Astrocyte of the spinal cord (primary cell): ENCODE data around the gene TMA7B.

Source experiments
- DNase-seq: peaks from one replicate; pipeline ENCODE4 v3.0.0; 2011; ENCODE audit warnings: low read depth, low spot score
- H3K4me3 ChIP-seq: 2 replicates; pipeline ENCODE4 v1.5.1; 2011; ENCODE audit warnings: low read depth, mild to moderate bottlenecking, low read length, moderate library complexity
- CTCF ChIP-seq: IDR thresholded peaks from 2 replicates; pipeline ENCODE4 v1.5.1; 2012; ENCODE audit warnings: low read depth, mild to moderate bottlenecking, low read length, inconsistent platforms
- in situ Hi-C: cut with HindIII; loops from 2 replicates; pipeline ENCODE4 v1.10.0; 2017; ENCODE audit warnings: low sequenced_read_pairs

The TMA7B gene

GRCh38 chr22:39966470-39966869, 6.3 kb downstream of the TMA7B start:
- in situ Hi-C loops: no loop called here
- DNase-seq: no peak
- H3K4me3 ChIP-seq: no peak overlapping the region
- no peak for TF ChIP-seq CTCF

GRCh38 chr22:39967103-39967829, 7.1 kb downstream of the TMA7B start:
- no peak overlapping the region for H3K4me3 ChIP-seq
- DNase-seq: peak; percentile 78
- in situ Hi-C loops: no loop called here
- TF ChIP-seq CTCF: no peak

- TF ChIP-seq CTCF: no peak
- in situ Hi-C loops: no loop called here
- no peak overlapping the region for H3K4me3 ChIP-seq
- peak; percentile 13 for DNase-seq
Observed at GRCh38 chr22:39967996-39968972, 8.1 kb downstream of the TMA7B start.

GRCh38 chr22:39970742-39971141, 10.5 kb downstream of the TMA7B start:
- no peak for TF ChIP-seq CTCF
- in situ Hi-C loops: no loop called here
- H3K4me3 ChIP-seq: no peak overlapping the region
- DNase-seq: no peak

- no peak for DNase-seq
- in situ Hi-C loops: no loop called here
- H3K4me3 ChIP-seq: no peak overlapping the region
- TF ChIP-seq CTCF: no peak
Observed at GRCh38 chr22:39972641-39973040, 12.4 kb downstream of the TMA7B start.

- H3K4me3 ChIP-seq: no peak overlapping the region
- DNase-seq: no peak
- no peak for TF ChIP-seq CTCF
- in situ Hi-C loops: no loop called here
Observed at GRCh38 chr22:39973656-39974055, 13.5 kb downstream of the TMA7B start.
